Ishikawa (cell line): ENCODE data around the gene TJAP1.

Source experiments
- CEBPB ChIP-seq: IDR thresholded peaks from 2 replicates; pipeline ENCODE4 v1.6.1; 2012
- CREB1 ChIP-seq: IDR thresholded peaks from 2 replicates; pipeline ENCODE4 v1.6.1; 2012; ENCODE audit warnings: low read depth
- EGR1 ChIP-seq: IDR thresholded peaks from 2 replicates; pipeline ENCODE4 v1.6.1; 2012
- EP300 ChIP-seq: IDR thresholded peaks from 2 replicates; pipeline ENCODE4 v1.6.1; 2012; ENCODE audit warnings: borderline replicate concordance
- FOXM1 ChIP-seq: IDR thresholded peaks from 2 replicates; pipeline ENCODE4 v1.6.1; 2012; ENCODE audit warnings: low read depth, borderline replicate concordance
- MAX ChIP-seq: IDR thresholded peaks from 2 replicates; pipeline ENCODE4 v1.6.1; 2012
- NFIC ChIP-seq: IDR thresholded peaks from 2 replicates; pipeline ENCODE4 v1.6.1; 2012
- RAD21 ChIP-seq: IDR thresholded peaks from 2 replicates; pipeline ENCODE4 v1.6.1; 2012; ENCODE audit warnings: low read depth
- REST ChIP-seq: IDR thresholded peaks from 2 replicates; pipeline ENCODE4 v1.6.1; 2012; ENCODE audit warnings: low read depth, mild to moderate bottlenecking
- TAF1 ChIP-seq: IDR thresholded peaks from 2 replicates; pipeline ENCODE4 v1.6.1; 2012; ENCODE audit warnings: low read depth, mild to moderate bottlenecking
- TCF12 ChIP-seq: IDR thresholded peaks from 2 replicates; pipeline ENCODE4 v1.6.1; 2012; ENCODE audit warnings: low read depth
- TEAD4 ChIP-seq: IDR thresholded peaks from 2 replicates; pipeline ENCODE4 v1.6.1; 2012
- USF1 ChIP-seq: IDR thresholded peaks from 2 replicates; pipeline ENCODE4 v1.6.1; 2012
- YY1 ChIP-seq: IDR thresholded peaks from 2 replicates; pipeline ENCODE4 v1.6.1; 2012; ENCODE audit warnings: low read depth
- ZBTB7A ChIP-seq: IDR thresholded peaks from 2 replicates; pipeline ENCODE4 v1.6.1; 2012; ENCODE audit warnings: low read depth

TJAP1 gene

GRCh38 chr6:43460032-43460431 is 17.3 kb upstream of the TJAP1 start:
- TF ChIP-seq CREB1 (no peak), REST (no peak), USF1 (no peak), RAD21 (no peak)

- TF ChIP-seq REST (no peak), CEBPB (no peak), EGR1 (no peak), MAX (no peak), ZBTB7A (no peak), RAD21 (no peak), CREB1 (no peak), YY1 (no peak), EP300 (no peak), TAF1 (no peak)
These were observed 15.4 kb upstream of the TJAP1 start for GRCh38 chr6:43461936-43462335.

GRCh38 chr6:43464337-43464736 is 13.0 kb upstream of the TJAP1 start:
- TF ChIP-seq CREB1 (no peak), YY1 (no peak), RAD21 (no peak), MAX (no peak), CEBPB (no peak), ZBTB7A (no peak), TCF12 (no peak), TAF1 (no peak), USF1 (no peak), TEAD4 (no peak)

- TF ChIP-seq RAD21 (no peak), TCF12 (no peak), NFIC (no peak), TEAD4 (no peak), EGR1 (no peak), CEBPB (no peak), ZBTB7A (no peak), USF1 (no peak), YY1 (no peak), FOXM1 (no peak), MAX (no peak), CREB1 (no peak), REST (no peak), EP300 (no peak), TAF1 (no peak)
These were observed 11.4 kb upstream of the TJAP1 start for GRCh38 chr6:43465948-43466347.

- no peak for TF ChIP-seq TAF1
- no peak for TF ChIP-seq CREB1
- no peak for TF ChIP-seq REST
- TF ChIP-seq USF1, result no peak
- TF ChIP-seq TCF12, result no peak
- no peak for TF ChIP-seq YY1
- TF ChIP-seq EP300, result no peak
- TF ChIP-seq EGR1, result no peak
- no peak for TF ChIP-seq RAD21
- no peak for TF ChIP-seq CEBPB
- TF ChIP-seq ZBTB7A, result no peak
- TF ChIP-seq TEAD4, result no peak
- TF ChIP-seq NFIC, result no peak
- no peak for TF ChIP-seq MAX
- no peak for TF ChIP-seq FOXM1
These were observed 9.6 kb upstream of the TJAP1 start for GRCh38 chr6:43467752-43468151.
